A549 treated with RU486 at 1 μM for 4 hours (cell line): ENCODE measurements around the gene HES3. TPM values are rescaled to one million over a fixed set of nuclear protein-coding genes. Genes with fewer than 3 reads are reported as not detected.

Experiments
- total RNA-seq: library from RNA; stranded (reverse); fragments of 200-300 nt; extraction: Qiagen RNA extraction; gene quantifications from 5 replicates; pipeline ENCODE4 v1.2.3, GENCODE V29; 2022; ENCODE audit warnings: low read depth

HES3 gene
- not detected in 5 replicates for total RNA-seq

GRCh38 chr1:6243993-6244392 lies at the start of gene HES3:
Gene HES3, plus strand, starts transcription at chr1:6244179. Its CDS starts 187 bp downstream, at chr1:6244366.

GRCh38 chr1:6199298-6200187 lies 44.4 kb upstream of the HES3 start, which contains the start of gene RPL22:
Gene RPL22, minus strand, starts transcription at chr1:6199595. Its CDS starts 22 bp downstream, at chr1:6199573.

GRCh38 chr1:6205849-6206519 lies 38.0 kb upstream of the HES3 start, which contains the start of gene RNF207:
Gene RNF207, plus strand, starts transcription at chr1:6206119. Its CDS starts 417 bp downstream, at chr1:6206536.

GRCh38 chr1:6260961-6261614 lies 17.1 kb downstream of the HES3 start, which contains the start of gene GPR153:
Gene GPR153, minus strand, starts transcription at chr1:6261098. Its CDS starts 6,193 bp downstream, at chr1:6254905.

Other genes starting within 250 kb of the HES3 start
- 7.0 to 11.2 TPM (median 8.4 TPM) in 5 replicates for gene KCNAB2, start 198.3 kb upstream of the HES3 start, total RNA-seq
- gene CHD5, start 63.9 kb upstream of the HES3 start, total RNA-seq: 0.66 to 1.3 TPM (median 0.77 TPM) in 5 replicates
- 335 to 538 TPM (median 423 TPM) in 5 replicates for gene RPL22, start 44.6 kb upstream of the HES3 start, total RNA-seq
- gene RNF207, start 38.1 kb upstream of the HES3 start, total RNA-seq: 9.8 to 16.6 TPM (median 14.4 TPM) in 5 replicates
- 45.8 to 60.5 TPM (median 56.1 TPM) in 5 replicates for gene ICMT, start 8.2 kb upstream of the HES3 start, total RNA-seq
- 0.64 to 1.4 TPM (median 1.1 TPM) in 5 replicates for gene GPR153, start 16.9 kb downstream of the HES3 start, total RNA-seq
- 53.5 to 77.1 TPM (median 70.0 TPM) in 5 replicates for gene ACOT7, start 149.6 kb downstream of the HES3 start, total RNA-seq
- 2.3 to 4.7 TPM (median 4.2 TPM) in 5 replicates for gene HES2, start 175.7 kb downstream of the HES3 start, total RNA-seq
- 0.32 to 0.61 TPM (median 0.48 TPM) in 5 replicates for gene ESPN, start 180.6 kb downstream of the HES3 start, total RNA-seq
- 1.8 to 4.0 TPM (median 2.4 TPM) in 5 replicates for gene TNFRSF25, start 222.0 kb downstream of the HES3 start, total RNA-seq
- 2.1 to 4.0 TPM (median 2.8 TPM) in 5 replicates for gene PLEKHG5, start 247.5 kb downstream of the HES3 start, total RNA-seq